NCI-H2196 (cell line): ENCODE results near the gene UCN.

ENCODE experiments used
- DNase-seq: peaks from one replicate; lab custom pipeline; 2025; ENCODE audit not compliant: unreplicated experiment; lab: John Stamatoyannopoulos, UW

UCN gene

DNA sequence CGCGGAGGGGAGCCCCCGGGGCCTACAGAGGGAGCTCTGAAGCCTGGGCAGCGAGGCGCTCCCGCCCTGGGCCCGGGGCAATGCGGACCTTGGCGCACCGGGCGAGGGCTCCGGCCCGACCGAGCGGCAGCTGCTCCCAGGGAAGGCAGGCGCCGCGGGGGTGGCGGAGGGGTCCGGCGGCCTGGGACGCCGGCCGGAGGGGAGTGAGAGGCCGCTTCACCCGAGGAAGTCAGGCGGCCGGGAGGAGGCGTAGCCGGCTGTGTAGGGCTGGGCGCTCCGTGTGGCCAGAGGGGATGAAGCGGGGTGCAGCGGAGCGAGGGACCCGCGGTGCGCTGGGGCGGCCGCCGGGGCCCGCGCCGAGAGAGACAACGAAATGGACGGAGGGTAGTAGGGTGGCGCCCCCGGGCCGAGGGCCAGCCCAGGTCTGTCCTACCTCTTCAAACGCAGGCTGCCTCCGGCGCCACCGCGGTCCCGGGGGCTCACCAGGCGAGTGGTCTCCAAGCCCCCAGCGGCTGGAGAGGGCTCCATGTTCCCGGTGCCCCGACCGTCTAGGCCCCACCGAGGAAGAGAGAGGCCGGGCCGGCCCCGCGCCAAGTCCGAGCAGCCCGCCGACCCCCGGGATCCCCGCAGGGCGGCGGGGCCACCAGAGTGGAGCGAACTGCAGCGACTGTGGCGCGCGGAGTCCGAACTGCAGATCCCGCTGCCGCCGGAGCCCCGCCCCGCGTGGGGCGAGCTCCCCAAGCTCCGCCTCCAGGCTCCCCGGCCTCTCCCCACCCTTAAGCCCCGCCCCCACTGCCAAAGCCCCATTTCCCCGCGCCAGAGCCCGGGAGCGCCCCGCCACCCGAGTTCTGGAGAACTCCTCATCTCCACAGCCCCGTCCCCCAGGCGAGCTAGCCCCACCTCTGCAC lies 45.6 kb downstream of the UCN start, which contains the start of gene SLC30A3:
Gene SLC30A3, minus strand, starts transcription at position 669 of the 908 bp plus-strand sequence. Its CDS starts 141 bp downstream, at position 528.
- peak; percentile 52 for DNase-seq

DNA sequence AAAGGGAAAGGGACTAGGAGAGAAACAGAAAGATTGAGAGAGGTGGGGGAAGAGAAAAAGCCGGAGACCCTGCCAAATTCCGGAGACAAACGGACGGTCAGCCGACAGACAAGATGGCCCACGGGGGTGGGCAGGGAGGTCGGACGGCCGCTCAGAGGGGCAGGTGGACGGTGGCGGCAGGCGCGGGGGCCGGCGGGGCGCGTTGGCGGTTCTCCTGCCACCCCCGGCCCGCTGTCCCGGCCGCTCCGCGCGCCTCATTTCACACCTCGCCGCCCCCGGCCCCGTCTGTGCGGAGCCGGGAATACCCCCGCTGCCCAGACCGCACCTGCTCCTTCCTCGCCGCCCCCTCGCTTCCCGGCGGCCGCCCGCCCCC lies 46.3 kb downstream of the UCN start:
- DNase-seq, result no peak

DNA sequence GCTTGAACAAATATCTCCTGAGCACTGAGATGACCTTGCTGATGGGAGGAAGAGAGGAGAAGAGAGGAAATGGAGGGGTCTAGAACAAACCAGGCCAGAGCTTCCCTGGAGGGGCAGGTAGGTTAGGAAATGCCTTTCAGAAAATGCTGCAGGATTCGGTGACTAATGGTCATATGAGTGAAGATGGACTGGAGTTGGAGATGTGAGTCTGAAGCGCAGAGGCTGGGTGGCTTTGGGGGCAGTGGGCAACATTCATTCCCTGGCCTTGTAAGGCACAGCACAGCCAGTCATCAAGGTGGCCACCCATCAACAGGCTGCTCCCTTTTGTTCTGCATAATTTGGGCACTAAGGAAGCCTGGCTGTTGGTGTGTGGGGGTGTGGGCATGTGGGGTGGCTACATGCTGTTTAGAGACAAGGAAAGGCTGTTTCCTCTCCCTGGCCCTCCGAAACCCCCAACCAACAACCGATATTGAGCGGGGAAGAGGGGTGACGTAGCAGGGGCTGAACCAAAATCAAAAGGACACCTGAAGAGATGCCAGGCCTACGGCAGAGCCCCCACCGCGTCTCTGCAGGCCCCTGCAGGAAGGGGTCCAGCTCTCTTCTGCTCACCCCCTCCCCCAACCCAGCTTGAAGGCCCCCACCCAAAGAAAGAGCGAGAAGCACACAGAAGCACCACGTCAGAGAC lies 46.9 kb downstream of the UCN start:
- no peak for DNase-seq

DNA sequence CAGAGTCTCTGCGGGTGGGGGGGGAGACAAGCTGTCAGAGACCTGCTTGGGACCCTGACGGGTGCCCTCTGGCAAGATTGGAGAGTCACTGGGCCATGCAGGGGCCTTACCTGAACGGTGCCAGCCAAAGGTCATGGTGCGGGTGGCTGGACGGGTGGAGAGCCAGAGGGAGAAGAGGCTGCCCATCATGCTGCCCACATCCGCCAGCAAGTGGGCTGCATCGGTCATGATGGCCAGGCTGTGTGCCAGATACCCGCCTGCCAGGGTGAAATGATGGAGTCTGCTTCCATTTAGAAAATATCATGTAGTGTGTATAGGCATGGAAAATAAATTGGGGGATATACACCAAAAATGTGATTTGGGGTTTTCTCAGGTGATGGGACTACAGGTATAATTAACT lies 50.2 kb downstream of the UCN start:
- no peak for DNase-seq
